ENCODE measurements around the gene SCN8A. TPM values are rescaled to one million over a fixed set of nuclear protein-coding genes. Genes with fewer than 3 reads are reported as not detected.

Gene SCN8A
- total and polyA plus RNA-seq, 12 donors = 0.01 to 1.6 (median 0.35) TPM; not detected in 1

GRCh38 chr12:51694146-51694545, 103.1 kb downstream of the SCN8A start:
- no peaks in the 10 kb centered on the region for H3K36me3 ChIP-seq
- TF ChIP-seq CTCF (IDR thresholded peaks at IDR 0.05) = no peak
- H3K9me3 ChIP-seq = no peaks in the 10 kb centered on the region
- H3K4me3 ChIP-seq = no peak overlapping the region
- H3K27me3 ChIP-seq = no peaks in the 10 kb centered on the region
- DNase-seq (no peak), ATAC-seq (no peak)
- H3K4me1 ChIP-seq = peaks cover 0 to 11% (median 10%) of the 10 kb centered on the region in 9 donors
- intact Hi-C loops (cut with DNase I) = no loop called here
- 65 to 73% methylated on average over 4 of the region's 4 CpGs for WGBS, 2 donors
- H3K27ac ChIP-seq = no peak overlapping the region

GRCh38 chr12:51695241-51696010, 104.4 kb downstream of the SCN8A start:
- no peak for TF ChIP-seq CTCF (IDR thresholded peaks at IDR 0.05)
- ATAC-seq (no peak), DNase-seq (no peak)
- intact Hi-C loops (cut with DNase I) = no loop called here
- H3K36me3 ChIP-seq = no peaks in the 10 kb centered on the region
- H3K4me1 ChIP-seq = peaks cover 0 to 11% (median 10%) of the 10 kb centered on the region in 9 donors
- no peak overlapping the region for H3K27ac ChIP-seq
- no peaks in the 10 kb centered on the region for H3K9me3 ChIP-seq
- H3K4me3 ChIP-seq = no peak overlapping the region
- H3K27me3 ChIP-seq = no peaks in the 10 kb centered on the region
- WGBS, 2 donors = 61 to 90% methylated on average over 1 of the region's 1 CpG

- intact Hi-C loops (cut with DNase I) = no loop called here
- Histone ChIP-seq H3K4me3 (no peak overlapping the region), H3K27ac (no peak overlapping the region), H3K4me1 (no peaks in the 10 kb centered on the region), H3K9me3 (no peaks in the 10 kb centered on the region), H3K27me3 (no peaks in the 10 kb centered on the region), H3K36me3 (no peaks in the 10 kb centered on the region)
- DNase-seq (no peak), ATAC-seq (no peak)
- no peak for TF ChIP-seq CTCF (IDR thresholded peaks at IDR 0.05)
- WGBS, 2 donors = 98 to 100% methylated on average over 1 of the region's 1 CpG
Measured at GRCh38 chr12:51699219-51699618, 108.2 kb downstream of the SCN8A start.

- DNase-seq (no peak), ATAC-seq (no peak)
- no peaks in the 10 kb centered on the region for H3K27me3 ChIP-seq
- TF ChIP-seq CTCF (IDR thresholded peaks at IDR 0.05) = no peak
- no peaks in the 10 kb centered on the region for H3K4me1 ChIP-seq
- no peak overlapping the region for H3K4me3 ChIP-seq
- intact Hi-C loops (cut with DNase I) = no loop called here
- no peak overlapping the region for H3K27ac ChIP-seq
- H3K36me3 ChIP-seq = no peaks in the 10 kb centered on the region
- H3K9me3 ChIP-seq = no peaks in the 10 kb centered on the region
Measured at GRCh38 chr12:51700887-51701286, 109.9 kb downstream of the SCN8A start.

Data from heart right ventricle (tissue), 16 donors.